RWPE2 (cell line): ENCODE results near the gene AMACR.

Source experiments
- ATAC-seq: fragments of 200-7000 bp; cut with Tn5 transposase; 3 replicates; pipeline ENCODE4 v1.9.1; 2021; ENCODE audit warnings: low read depth
- DNase-seq: peaks from one replicate; pipeline ENCODE4 v3.0.0-alpha.2; 2020; ENCODE audit warnings: low spot score
- H3K27ac ChIP-seq: fragments of 450-650 bp; 2 replicates; pipeline ENCODE4 v1.5.1; 2017; ENCODE audit warnings: mild to moderate bottlenecking; ENCODE audit not compliant: poor library complexity, severe bottlenecking
- H3K27me3 ChIP-seq: fragments of 250-450 bp; sonication (Bioruptor Pico); 2 replicates; pipeline ENCODE4 v1.5.1; 2021; ENCODE audit warnings: mild to moderate bottlenecking, moderate library complexity; ENCODE audit not compliant: insufficient read depth, poor library complexity, severe bottlenecking
- H3K36me3 ChIP-seq: fragments of 250-450 bp; sonication (Bioruptor Pico); 2 replicates; pipeline ENCODE4 v1.5.1; 2020; ENCODE audit warnings: low read depth, mild to moderate bottlenecking, moderate library complexity
- H3K4me1 ChIP-seq: fragments of 250-450 bp; sonication (Bioruptor Pico); 2 replicates; pipeline ENCODE4 v1.5.1; 2021; ENCODE audit warnings: mild to moderate bottlenecking, moderate library complexity; ENCODE audit not compliant: insufficient read depth, poor library complexity, severe bottlenecking
- H3K4me3 ChIP-seq: fragments of 250-450 bp; sonication (Bioruptor Pico); 2 replicates; pipeline ENCODE4 v1.5.1; 2021; ENCODE audit warnings: mild to moderate bottlenecking, moderate library complexity; ENCODE audit not compliant: severe bottlenecking
- H3K9me3 ChIP-seq: fragments of 250-450 bp; sonication (Bioruptor Pico); 2 replicates; pipeline ENCODE4 v1.5.1; 2021; ENCODE audit warnings: mild to moderate bottlenecking, moderate library complexity; ENCODE audit not compliant: severe bottlenecking
- TF ChIP-seq, protein P1 (sequence below): fragments of 450-650 bp; IDR thresholded peaks from one replicate; pipeline ENCODE4 v1.5.1; 2017; ENCODE audit warnings: mild to moderate bottlenecking, moderate library complexity; ENCODE audit not compliant: poor library complexity, severe bottlenecking

Gene AMACR

DNA sequence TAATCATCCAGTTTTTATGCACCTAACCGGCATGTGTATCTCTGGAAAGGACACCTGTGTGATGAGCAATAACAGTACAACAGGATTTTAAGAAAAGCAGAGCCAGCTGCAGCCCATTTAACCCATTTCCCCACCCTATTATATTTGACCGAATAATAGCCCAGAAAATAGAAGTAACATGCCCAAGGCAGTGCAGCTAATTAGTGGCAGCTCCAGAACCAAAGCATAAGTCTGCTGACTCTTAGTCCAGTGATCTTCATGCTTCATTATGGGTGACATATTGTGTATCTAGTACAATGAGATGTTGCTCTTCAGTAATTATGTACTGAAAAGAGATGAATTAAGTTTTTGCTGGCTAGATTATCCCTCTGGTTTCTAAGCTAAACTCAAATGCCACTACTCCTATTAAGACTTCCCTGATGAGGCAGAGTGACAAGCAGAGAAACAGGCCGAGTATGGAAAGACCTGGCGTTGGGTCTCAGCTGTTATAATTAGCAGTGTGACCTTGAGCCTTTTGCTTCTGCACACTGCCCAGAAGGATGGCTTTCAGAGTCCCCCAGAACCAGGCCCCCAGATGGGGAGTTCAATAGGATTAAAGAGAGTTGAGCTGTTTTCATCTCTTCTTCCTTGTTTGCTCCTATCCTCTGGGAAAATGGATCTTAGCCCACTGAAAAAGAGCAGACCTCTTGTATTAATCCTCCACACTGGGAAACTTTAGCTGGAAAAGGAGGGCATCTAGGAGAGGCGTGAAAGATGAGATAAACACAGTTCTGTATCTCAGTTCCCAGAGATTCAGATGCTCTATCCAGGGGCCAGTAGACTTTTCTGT lies 45.9 kb upstream of the AMACR start:
- Histone ChIP-seq H3K4me1 (peaks cover 16% of the 10 kb centered on the region), H3K4me3 (no peak overlapping the region), H3K36me3 (no peaks in the 10 kb centered on the region), H3K27me3 (no peaks in the 10 kb centered on the region), H3K27ac (peak overlapping the region; percentile 79), H3K9me3 (no peaks in the 10 kb centered on the region)
- TF ChIP-seq, protein P1, sequence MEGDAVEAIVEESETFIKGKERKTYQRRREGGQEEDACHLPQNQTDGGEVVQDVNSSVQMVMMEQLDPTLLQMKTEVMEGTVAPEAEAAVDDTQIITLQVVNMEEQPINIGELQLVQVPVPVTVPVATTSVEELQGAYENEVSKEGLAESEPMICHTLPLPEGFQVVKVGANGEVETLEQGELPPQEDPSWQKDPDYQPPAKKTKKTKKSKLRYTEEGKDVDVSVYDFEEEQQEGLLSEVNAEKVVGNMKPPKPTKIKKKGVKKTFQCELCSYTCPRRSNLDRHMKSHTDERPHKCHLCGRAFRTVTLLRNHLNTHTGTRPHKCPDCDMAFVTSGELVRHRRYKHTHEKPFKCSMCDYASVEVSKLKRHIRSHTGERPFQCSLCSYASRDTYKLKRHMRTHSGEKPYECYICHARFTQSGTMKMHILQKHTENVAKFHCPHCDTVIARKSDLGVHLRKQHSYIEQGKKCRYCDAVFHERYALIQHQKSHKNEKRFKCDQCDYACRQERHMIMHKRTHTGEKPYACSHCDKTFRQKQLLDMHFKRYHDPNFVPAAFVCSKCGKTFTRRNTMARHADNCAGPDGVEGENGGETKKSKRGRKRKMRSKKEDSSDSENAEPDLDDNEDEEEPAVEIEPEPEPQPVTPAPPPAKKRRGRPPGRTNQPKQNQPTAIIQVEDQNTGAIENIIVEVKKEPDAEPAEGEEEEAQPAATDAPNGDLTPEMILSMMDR, result no peak
- no peak for ATAC-seq
- DNase-seq, result no peak

GRCh38 chr5:34053133-34053532 lies 45.3 kb upstream of the AMACR start:
- Histone ChIP-seq H3K27ac (peak overlapping the region; percentile 79), H3K4me3 (no peak overlapping the region), H3K36me3 (no peaks in the 10 kb centered on the region), H3K9me3 (no peaks in the 10 kb centered on the region), H3K4me1 (peaks cover 16% of the 10 kb centered on the region), H3K27me3 (no peaks in the 10 kb centered on the region)
- TF ChIP-seq, protein P1, result no peak
- ATAC-seq, result peak; percentile 97
- DNase-seq, result no peak

- peak overlapping the region; percentile 79 for H3K27ac ChIP-seq
- no peak for DNase-seq
- no peak overlapping the region for H3K4me3 ChIP-seq
- no peaks in the 10 kb centered on the region for H3K27me3 ChIP-seq
- ATAC-seq, result no peak
- no peaks in the 10 kb centered on the region for H3K36me3 ChIP-seq
- TF ChIP-seq, protein P1, result no peak
- H3K4me1 ChIP-seq, result peaks cover 16% of the 10 kb centered on the region
- H3K9me3 ChIP-seq, result no peaks in the 10 kb centered on the region
Observed at GRCh38 chr5:34051374-34051980, 43.6 kb upstream of the AMACR start.

- Histone ChIP-seq H3K4me3 (no peak overlapping the region), H3K9me3 (no peaks in the 10 kb centered on the region), H3K36me3 (no peaks in the 10 kb centered on the region), H3K27me3 (no peaks in the 10 kb centered on the region), H3K27ac (no peak overlapping the region), H3K4me1 (peaks cover 14% of the 10 kb centered on the region)
- DNase-seq (no peak), ATAC-seq (no peak)
- TF ChIP-seq, protein P1, result no peak
Observed at GRCh38 chr5:34047774-34048572, 40.1 kb upstream of the AMACR start.
